ENCODE data around the gene BUD31. TPM values are rescaled to one million over a fixed set of nuclear protein-coding genes. Genes with fewer than 3 reads are reported as not detected.

Gene BUD31
- total RNA-seq, 2 experiments from 2014 or later, result 147 to 153 TPM

DNA sequence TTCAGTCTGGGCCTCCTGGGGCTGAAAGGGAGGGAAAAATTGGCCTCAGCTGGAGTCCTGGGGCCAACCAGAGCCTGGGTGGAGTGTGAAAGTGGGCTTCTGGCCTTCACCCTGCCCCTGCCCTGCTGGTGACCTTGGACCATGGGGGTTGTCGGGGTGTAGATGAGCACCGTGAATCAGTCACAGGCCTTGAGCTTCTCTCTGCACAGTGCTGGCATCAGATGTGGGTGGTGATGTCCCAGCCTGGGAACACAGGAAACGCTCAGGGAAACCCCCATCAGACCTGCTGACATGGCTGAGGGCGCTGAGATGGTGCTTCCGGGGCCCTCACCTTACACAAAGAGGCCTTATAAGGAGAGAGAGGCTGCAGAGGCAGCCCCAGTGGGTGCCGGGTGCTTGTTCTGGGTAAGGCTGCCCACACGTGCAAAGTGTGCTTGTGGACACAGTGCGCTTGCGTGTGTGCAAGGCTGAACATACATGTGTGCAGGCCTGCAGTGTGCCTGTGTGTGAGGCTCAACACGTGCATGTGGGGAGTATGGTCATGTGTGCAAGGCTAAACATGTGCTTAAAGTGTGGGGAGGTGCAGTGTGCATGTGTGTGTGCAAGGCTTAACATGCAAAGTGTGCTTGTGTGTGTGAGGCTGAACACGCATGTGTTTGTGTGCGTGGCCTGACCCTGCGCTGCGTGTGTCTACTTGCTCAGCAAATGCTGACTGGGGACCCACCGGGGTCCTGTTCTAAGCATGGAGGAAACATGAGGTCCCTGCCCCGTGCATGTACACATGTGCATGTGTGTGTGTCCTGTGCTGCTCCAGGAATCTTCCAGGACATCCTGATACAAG, 27.7 kb upstream of the BUD31 start:
- Histone ChIP-seq H3K27ac (ENCODE audit: low read depth in 1 of 2, low read length in 2 of 2) (peak overlapping the region; percentile 99), H3K27me3 (ENCODE audit: control insufficient read depth in 1 of 2, insufficient read depth in 2 of 2, low read length in 2 of 2) (no peaks in the 10 kb centered on the region), H3K4me1 (ENCODE audit: insufficient read depth, low read length) (peaks cover 94% of the 10 kb centered on the region), H3K9me3 (ENCODE audit: control insufficient read depth in 1 of 2, insufficient read depth in 1 of 2, low read length in 2 of 2) (no peaks in the 10 kb centered on the region), H3K36me3 (ENCODE audit: insufficient read depth, low read length) (peaks cover 58% of the 10 kb centered on the region), H3K4me3 (ENCODE audit: low read length) (peak overlapping the region; percentile 55)
- ChIA-PET POLR2A (interaction anchor here (0.6 to 2.5 kb wide), 12 partner anchors 9 to 177 kb away, joined by 3 to 39 read pairs (median 5); partner anchors contain the start of genes ARPC1A, BUD31, PDAP1 and ZNF394), CTCF (interaction anchor here (1.6 kb wide), 1 partner anchor 15 kb away, joined by 5 read pairs; no protein-coding TSS in a partner anchor)
- Mint-ChIP-seq H3K27ac (peak overlapping the region; percentile 95), H3K9me3 (no peaks in the 10 kb centered on the region), H3K4me1 (ENCODE audit: low read depth) (peaks cover 63% of the 10 kb centered on the region), H3K27me3 (no peaks in the 10 kb centered on the region), H3K4me3 (peak overlapping the region; percentile 80), H3K36me3 (ENCODE audit: low read depth) (peaks cover 50% of the 10 kb centered on the region)
- intact Hi-C loops (cut with DNase I, micrococcal nuclease), result loop anchor here in 1 of 2 experiments (1.0 kb wide), 1 partner anchor 27 kb away; the partner anchor contains the start of genes BUD31 and PDAP1
- ATAC-seq (ENCODE audit: poor library complexity) (peak; percentile 80), DNase-seq (peak; percentile 83 to 98 (median 86))
- TF ChIP-seq, protein P1, sequence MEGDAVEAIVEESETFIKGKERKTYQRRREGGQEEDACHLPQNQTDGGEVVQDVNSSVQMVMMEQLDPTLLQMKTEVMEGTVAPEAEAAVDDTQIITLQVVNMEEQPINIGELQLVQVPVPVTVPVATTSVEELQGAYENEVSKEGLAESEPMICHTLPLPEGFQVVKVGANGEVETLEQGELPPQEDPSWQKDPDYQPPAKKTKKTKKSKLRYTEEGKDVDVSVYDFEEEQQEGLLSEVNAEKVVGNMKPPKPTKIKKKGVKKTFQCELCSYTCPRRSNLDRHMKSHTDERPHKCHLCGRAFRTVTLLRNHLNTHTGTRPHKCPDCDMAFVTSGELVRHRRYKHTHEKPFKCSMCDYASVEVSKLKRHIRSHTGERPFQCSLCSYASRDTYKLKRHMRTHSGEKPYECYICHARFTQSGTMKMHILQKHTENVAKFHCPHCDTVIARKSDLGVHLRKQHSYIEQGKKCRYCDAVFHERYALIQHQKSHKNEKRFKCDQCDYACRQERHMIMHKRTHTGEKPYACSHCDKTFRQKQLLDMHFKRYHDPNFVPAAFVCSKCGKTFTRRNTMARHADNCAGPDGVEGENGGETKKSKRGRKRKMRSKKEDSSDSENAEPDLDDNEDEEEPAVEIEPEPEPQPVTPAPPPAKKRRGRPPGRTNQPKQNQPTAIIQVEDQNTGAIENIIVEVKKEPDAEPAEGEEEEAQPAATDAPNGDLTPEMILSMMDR (IDR thresholded peaks at IDR 0.05), result no peak

DNA sequence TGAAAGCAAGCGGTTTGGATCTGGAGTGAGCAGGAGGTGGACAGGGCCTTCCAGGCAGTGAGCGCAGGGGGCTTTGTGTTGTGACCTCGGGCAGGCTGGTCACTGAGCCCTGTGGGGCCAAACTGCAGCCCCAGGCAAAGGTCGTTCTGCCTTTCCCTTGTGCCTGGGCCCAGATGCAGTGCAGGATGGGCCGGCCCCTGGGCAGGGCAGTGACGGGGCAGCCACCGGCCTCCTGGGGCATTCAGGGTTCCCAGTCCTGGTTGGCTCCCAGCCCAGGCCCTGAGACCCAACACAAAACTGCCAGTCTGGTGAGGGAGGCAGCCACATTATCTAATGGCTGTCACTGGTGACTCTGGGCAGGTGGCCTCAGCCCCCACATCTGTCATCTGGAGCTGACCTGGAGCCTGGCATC, 27.1 kb upstream of the BUD31 start:
- no peaks in the 10 kb centered on the region for H3K9me3 ChIP-seq (ENCODE audit: control insufficient read depth in 1 of 2, insufficient read depth in 1 of 2, low read length in 2 of 2)
- intact Hi-C loops (cut with DNase I, micrococcal nuclease), result loop anchor here in 1 of 2 experiments (1.0 kb wide), 1 partner anchor 27 kb away; the partner anchor contains the start of genes BUD31 and PDAP1
- H3K9me3 Mint-ChIP-seq, result no peaks in the 10 kb centered on the region
- peak overlapping the region; percentile 95 for H3K27ac Mint-ChIP-seq
- DNase-seq (no peak), ATAC-seq (ENCODE audit: poor library complexity) (no peak)
- TF ChIP-seq, protein P1 (IDR thresholded peaks at IDR 0.05), result no peak
- H3K36me3 ChIP-seq (ENCODE audit: insufficient read depth, low read length), result peaks cover 60% of the 10 kb centered on the region
- peaks cover 94% of the 10 kb centered on the region for H3K4me1 ChIP-seq (ENCODE audit: insufficient read depth, low read length)
- H3K36me3 Mint-ChIP-seq (ENCODE audit: low read depth), result peaks cover 50% of the 10 kb centered on the region
- H3K27me3 ChIP-seq (ENCODE audit: control insufficient read depth in 1 of 2, insufficient read depth in 2 of 2, low read length in 2 of 2), result no peaks in the 10 kb centered on the region
- peak overlapping the region; percentile 80 for H3K4me3 Mint-ChIP-seq
- H3K27ac ChIP-seq (ENCODE audit: low read depth in 1 of 2, low read length in 2 of 2), result peak overlapping the region; percentile 99
- ChIA-PET CTCF (interaction anchor here (1.6 kb wide), 1 partner anchor 16 kb away, joined by 5 read pairs; no protein-coding TSS in a partner anchor), POLR2A (interaction anchor here (1.5 kb wide), 1 partner anchor 11 kb away, joined by 4 read pairs; no protein-coding TSS in a partner anchor)
- H3K4me1 Mint-ChIP-seq (ENCODE audit: low read depth), result peaks cover 58% of the 10 kb centered on the region
- no peak overlapping the region for H3K4me3 ChIP-seq (ENCODE audit: low read length)
- no peaks in the 10 kb centered on the region for H3K27me3 Mint-ChIP-seq

DNA sequence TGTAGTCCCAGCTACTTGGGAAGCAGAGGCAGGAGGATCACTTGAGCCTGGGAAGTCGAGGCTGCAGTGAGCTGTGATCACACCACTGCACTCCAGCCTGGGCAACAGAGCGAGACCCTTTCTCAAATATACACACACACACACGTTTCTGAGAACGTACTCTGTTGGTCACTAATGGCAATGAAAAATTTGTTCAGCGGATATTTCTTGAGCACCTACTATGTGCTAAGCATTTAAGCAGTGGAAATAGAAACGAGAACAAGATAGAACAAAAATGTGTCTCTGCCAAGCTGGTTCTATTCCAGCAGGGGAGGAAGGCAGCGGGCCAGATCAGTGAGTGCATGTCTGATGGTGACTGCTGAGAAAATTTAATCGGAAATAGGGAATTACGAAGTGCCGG, 25.6 kb upstream of the BUD31 start:
- intact Hi-C loops (cut with DNase I, micrococcal nuclease), result no loop called here
- peak overlapping the region; percentile 67 for H3K27ac Mint-ChIP-seq
- no peak overlapping the region for H3K4me3 ChIP-seq (ENCODE audit: low read length)
- no peaks in the 10 kb centered on the region for H3K27me3 Mint-ChIP-seq
- ATAC-seq (ENCODE audit: poor library complexity), result no peak
- TF ChIP-seq, protein P1 (IDR thresholded peaks at IDR 0.05), result no peak
- peaks cover 54% of the 10 kb centered on the region for H3K4me1 Mint-ChIP-seq (ENCODE audit: low read depth)
- ChIA-PET CTCF (no interaction called here), POLR2A (no interaction called here)
- peaks cover 59% of the 10 kb centered on the region for H3K36me3 ChIP-seq (ENCODE audit: insufficient read depth, low read length)
- no peak for DNase-seq
- H3K9me3 ChIP-seq (ENCODE audit: control insufficient read depth in 1 of 2, insufficient read depth in 1 of 2, low read length in 2 of 2), result no peaks in the 10 kb centered on the region
- no peaks in the 10 kb centered on the region for H3K9me3 Mint-ChIP-seq
- H3K36me3 Mint-ChIP-seq (ENCODE audit: low read depth), result peaks cover 53% of the 10 kb centered on the region
- no peaks in the 10 kb centered on the region for H3K27me3 ChIP-seq (ENCODE audit: control insufficient read depth in 1 of 2, insufficient read depth in 2 of 2, low read length in 2 of 2)
- H3K4me1 ChIP-seq (ENCODE audit: insufficient read depth, low read length), result peaks cover 79% of the 10 kb centered on the region
- peak overlapping the region; percentile 42 for H3K4me3 Mint-ChIP-seq
- H3K27ac ChIP-seq (ENCODE audit: low read depth in 1 of 2, low read length in 2 of 2), result peak overlapping the region in 1 of 2 donors; percentile 65

Data from CD4-positive, alpha-beta T cell (primary cell).